ENCODE data around the gene GUCD1. TPM values are rescaled to one million over a fixed set of nuclear protein-coding genes. Genes with fewer than 3 reads are reported as not detected.
A peak's percentile ranks its signal among the peaks of the same experiment; 100 is the strongest.

GUCD1 gene
- total and polyA plus RNA-seq, 12 donors = 97.0 to 273 (median 168) TPM

DNA sequence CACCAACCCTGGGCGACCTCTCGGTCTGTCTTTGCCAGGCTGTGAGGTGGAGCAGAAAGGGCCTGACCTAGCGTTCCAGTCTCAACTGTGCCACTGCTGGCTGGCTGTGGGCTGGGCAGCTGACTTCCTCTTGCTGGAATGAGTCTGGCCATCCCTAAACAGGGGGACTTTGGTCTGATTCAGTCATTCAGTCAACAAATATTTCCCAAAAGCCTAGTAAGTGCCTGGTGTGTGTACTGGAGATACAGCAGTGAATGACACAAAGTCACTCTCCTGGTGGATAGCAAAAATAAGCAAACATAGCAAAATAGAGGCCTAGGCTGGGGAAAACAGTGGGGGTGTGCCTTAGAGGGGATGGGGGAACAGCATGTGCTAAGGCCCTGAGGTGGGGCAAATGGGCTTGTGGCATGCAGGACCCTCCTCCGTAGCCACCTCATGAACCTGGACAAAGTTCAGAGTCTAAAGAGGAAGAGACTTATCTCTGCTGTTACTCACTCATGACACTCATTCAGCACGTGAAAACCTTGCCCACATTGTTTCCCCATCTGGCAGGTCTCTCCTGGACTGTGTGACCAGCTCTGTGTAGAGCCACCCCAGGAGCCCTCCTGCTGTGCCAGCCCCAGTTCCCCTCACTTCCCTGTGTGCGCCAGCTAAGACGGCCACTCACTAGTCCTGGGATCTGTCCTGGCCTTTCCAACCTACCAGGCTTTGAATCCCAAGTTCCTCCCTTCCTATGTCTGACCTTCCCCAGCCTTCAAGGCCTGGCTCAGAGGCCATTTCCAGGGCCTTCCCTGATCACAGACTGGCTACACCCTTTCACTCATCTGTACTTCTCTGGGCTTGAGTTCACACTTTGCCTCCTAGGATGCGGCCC is 4.7 kb downstream of the GUCD1 start:
- H3K36me3 ChIP-seq = peaks cover 0 to 56% (median 25%) of the 10 kb centered on the region in 9 donors
- peak in 2 of 8 donors; percentile 26 to 32 for ATAC-seq
- TF ChIP-seq, protein P1, sequence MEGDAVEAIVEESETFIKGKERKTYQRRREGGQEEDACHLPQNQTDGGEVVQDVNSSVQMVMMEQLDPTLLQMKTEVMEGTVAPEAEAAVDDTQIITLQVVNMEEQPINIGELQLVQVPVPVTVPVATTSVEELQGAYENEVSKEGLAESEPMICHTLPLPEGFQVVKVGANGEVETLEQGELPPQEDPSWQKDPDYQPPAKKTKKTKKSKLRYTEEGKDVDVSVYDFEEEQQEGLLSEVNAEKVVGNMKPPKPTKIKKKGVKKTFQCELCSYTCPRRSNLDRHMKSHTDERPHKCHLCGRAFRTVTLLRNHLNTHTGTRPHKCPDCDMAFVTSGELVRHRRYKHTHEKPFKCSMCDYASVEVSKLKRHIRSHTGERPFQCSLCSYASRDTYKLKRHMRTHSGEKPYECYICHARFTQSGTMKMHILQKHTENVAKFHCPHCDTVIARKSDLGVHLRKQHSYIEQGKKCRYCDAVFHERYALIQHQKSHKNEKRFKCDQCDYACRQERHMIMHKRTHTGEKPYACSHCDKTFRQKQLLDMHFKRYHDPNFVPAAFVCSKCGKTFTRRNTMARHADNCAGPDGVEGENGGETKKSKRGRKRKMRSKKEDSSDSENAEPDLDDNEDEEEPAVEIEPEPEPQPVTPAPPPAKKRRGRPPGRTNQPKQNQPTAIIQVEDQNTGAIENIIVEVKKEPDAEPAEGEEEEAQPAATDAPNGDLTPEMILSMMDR (IDR thresholded peaks at IDR 0.05) = no peak
- peaks cover 4 to 74% (median 59%) of the 10 kb centered on the region in 9 donors for H3K4me1 ChIP-seq
- 64 to 69% methylated on average over 8 of the region's 8 CpGs for WGBS, 2 donors
- H3K4me3 ChIP-seq = no peak overlapping the region
- no peaks in the 10 kb centered on the region for H3K9me3 ChIP-seq
- intact Hi-C loops (cut with DNase I) = loop anchor here in 1 of 10 donors (10.0 kb wide), 1 partner anchor 635 kb away; no protein-coding TSS in a partner anchor
- H3K27ac ChIP-seq = peak overlapping the region in 9 of 10 donors; percentile 10 to 68 (median 46)
- DNase-seq = no peak
- H3K27me3 ChIP-seq = no peaks in the 10 kb centered on the region

DNA sequence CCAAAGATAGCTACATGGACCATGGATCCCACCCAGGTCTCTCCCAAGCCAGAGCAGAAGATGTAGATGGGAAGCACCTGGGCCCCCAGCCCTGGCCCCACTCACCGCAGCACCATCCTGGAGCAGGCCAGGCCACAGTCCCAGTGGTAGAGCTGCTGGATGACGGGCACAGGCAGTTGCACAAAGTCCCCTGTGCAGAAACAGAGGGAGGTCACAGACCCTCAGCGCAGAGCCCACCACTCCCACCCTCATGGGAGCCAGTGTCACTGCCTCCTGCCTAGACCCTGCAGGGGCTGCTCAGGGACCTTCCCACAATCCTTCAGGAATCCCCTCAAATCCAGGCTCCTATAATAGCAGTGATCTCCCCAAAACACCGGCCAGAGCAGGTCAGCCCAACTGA is 6.1 kb downstream of the GUCD1 start:
- ATAC-seq = no peak
- H3K9me3 ChIP-seq = no peaks in the 10 kb centered on the region
- H3K27me3 ChIP-seq = no peaks in the 10 kb centered on the region
- H3K4me3 ChIP-seq = no peak overlapping the region
- DNase-seq = no peak
- H3K36me3 ChIP-seq = peaks cover 0 to 70% (median 29%) of the 10 kb centered on the region in 9 donors
- intact Hi-C loops (cut with DNase I) = no loop called here
- WGBS, 2 donors = 98 to 99% methylated on average over 4 of the region's 4 CpGs
- peak overlapping the region in 1 of 10 donors; percentile 37 for H3K27ac ChIP-seq
- TF ChIP-seq, protein P1 (IDR thresholded peaks at IDR 0.05) = no peak
- peaks cover 5 to 84% (median 64%) of the 10 kb centered on the region in 9 donors for H3K4me1 ChIP-seq

DNA sequence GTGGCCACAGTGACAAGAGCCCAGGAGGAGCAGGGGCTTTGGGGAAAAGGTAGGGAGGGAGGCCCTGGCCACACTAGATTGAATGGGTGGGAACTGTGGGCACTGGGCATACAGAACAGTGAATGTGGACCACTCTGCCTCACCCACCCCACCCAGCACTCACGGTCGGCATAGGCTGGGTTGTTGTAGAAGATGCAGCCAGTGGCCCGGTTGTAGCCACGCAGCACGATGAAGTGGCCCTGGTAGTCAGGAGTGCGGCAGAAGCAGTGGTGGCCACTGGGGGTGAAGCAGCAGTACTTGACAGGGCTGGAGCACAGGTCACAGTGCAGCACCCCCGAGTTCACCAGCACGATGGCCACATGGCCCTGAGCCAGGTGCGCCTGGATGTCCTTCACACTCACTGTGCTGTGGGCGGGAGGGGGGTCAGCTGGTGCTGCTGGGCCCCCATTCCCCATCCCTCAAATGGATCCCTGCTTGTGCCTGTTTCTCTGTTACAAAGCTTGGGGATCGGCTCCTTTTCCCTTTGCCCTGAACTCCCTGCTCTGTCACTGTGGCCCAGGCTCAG is 11.2 kb downstream of the GUCD1 start:
- DNase-seq (no peak), ATAC-seq (peak in 2 of 8 donors; percentile 1 to 21)
- TF ChIP-seq, protein P1 (IDR thresholded peaks at IDR 0.05) = no peak
- H3K27me3 ChIP-seq = no peaks in the 10 kb centered on the region
- no peak overlapping the region for H3K4me3 ChIP-seq
- intact Hi-C loops (cut with DNase I) = no loop called here
- H3K27ac ChIP-seq = peak overlapping the region in 3 of 10 donors; percentile 1 to 53 (median 39)
- H3K36me3 ChIP-seq = peaks cover 6 to 98% (median 56%) of the 10 kb centered on the region in 9 donors
- H3K4me1 ChIP-seq = peaks cover 3 to 59% (median 38%) of the 10 kb centered on the region in 9 donors
- H3K9me3 ChIP-seq = no peaks in the 10 kb centered on the region
- 81 to 83% methylated on average over 11 of the region's 11 CpGs for WGBS, 2 donors

DNA sequence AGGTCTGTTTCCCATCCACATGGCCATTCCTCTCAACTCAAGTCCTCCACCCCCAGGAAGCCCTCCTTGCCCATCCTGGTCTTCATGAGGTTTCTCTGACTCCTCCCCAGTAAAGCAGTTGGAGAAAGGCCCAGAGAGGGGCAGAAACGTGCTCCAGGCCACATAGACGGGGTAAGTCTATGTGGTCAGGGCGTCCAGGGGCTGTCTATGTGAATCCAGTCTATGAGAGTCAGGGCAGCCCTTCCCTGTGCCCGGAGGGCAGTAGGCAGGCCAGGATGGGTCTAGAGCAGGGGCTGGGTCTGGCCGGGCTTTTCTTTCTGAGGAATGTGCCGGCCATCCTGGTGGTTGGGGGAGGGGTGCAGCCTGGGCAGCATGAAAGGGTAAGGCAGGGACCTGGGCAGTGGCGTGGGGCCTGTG is 11.7 kb downstream of the GUCD1 start:
- H3K36me3 ChIP-seq = peaks cover 6 to 95% (median 53%) of the 10 kb centered on the region in 9 donors
- TF ChIP-seq, protein P1 (IDR thresholded peaks at IDR 0.05) = no peak
- H3K9me3 ChIP-seq = no peaks in the 10 kb centered on the region
- no peak overlapping the region for H3K4me3 ChIP-seq
- H3K27ac ChIP-seq = peak overlapping the region in 5 of 10 donors; percentile 1 to 55 (median 44)
- WGBS, 2 donors = 77 to 80% methylated on average over 7 of the region's 7 CpGs
- peaks cover 3 to 55% (median 38%) of the 10 kb centered on the region in 9 donors for H3K4me1 ChIP-seq
- intact Hi-C loops (cut with DNase I) = no loop called here
- DNase-seq (no peak), ATAC-seq (peak in 5 of 8 donors; percentile 2 to 28 (median 8))
- H3K27me3 ChIP-seq = no peaks in the 10 kb centered on the region

All from heart right ventricle (tissue), 16 donors.